GM19468 (cell line): ENCODE data around the gene WDR20.
"Not testable (repeated sequence)": the region's sequence is repeated elsewhere in the genome, so short reads cannot be mapped to it uniquely, and the experiment has no call there.

Experiments
- ATAC-seq: cut with Tn5 transposase; IDR thresholded peaks from one replicate; pipeline ENCODE4 v1.9.1; 2021; ENCODE audit warnings: mild to moderate bottlenecking, moderate library complexity, moderate number of reproducible peaks; ENCODE audit not compliant: unreplicated experiment; ENCODE audit errors: extremely low read depth

WDR20 gene

GRCh38 chr14:102164965-102165364 lies 25.3 kb downstream of the WDR20 start:
- ATAC-seq: no peak

- ATAC-seq: no peak
These were observed 30.4 kb downstream of the WDR20 start for GRCh38 chr14:102170061-102170460.

- ATAC-seq: no peak
These were observed 31.7 kb downstream of the WDR20 start for GRCh38 chr14:102171173-102172020.

- not testable (repeated sequence) for ATAC-seq
These were observed 32.2 kb downstream of the WDR20 start for GRCh38 chr14:102172021-102172272.

GRCh38 chr14:102172721-102173120 lies 33.0 kb downstream of the WDR20 start:
- not testable (repeated sequence) for ATAC-seq

- ATAC-seq: no peak
These were observed 37.5 kb downstream of the WDR20 start for GRCh38 chr14:102177161-102177560.

GRCh38 chr14:102178806-102179205 lies 39.1 kb downstream of the WDR20 start:
- ATAC-seq: no peak

- ATAC-seq: no peak
These were observed 40.7 kb downstream of the WDR20 start for GRCh38 chr14:102180248-102180998.

GRCh38 chr14:102181187-102181586 lies 41.5 kb downstream of the WDR20 start:
- ATAC-seq: no peak

GRCh38 chr14:102182190-102182589 lies 42.5 kb downstream of the WDR20 start:
- no peak for ATAC-seq

- no peak for ATAC-seq
These were observed 43.4 kb downstream of the WDR20 start for GRCh38 chr14:102182936-102183619.

- ATAC-seq: no peak
These were observed 44.2 kb downstream of the WDR20 start for GRCh38 chr14:102183886-102184285.

- ATAC-seq: no peak
These were observed 44.8 kb downstream of the WDR20 start for GRCh38 chr14:102184316-102185035.

- no peak for ATAC-seq
These were observed 45.7 kb downstream of the WDR20 start for GRCh38 chr14:102185360-102185759.

- no peak for ATAC-seq
These were observed 47.3 kb downstream of the WDR20 start for GRCh38 chr14:102187044-102187443.

GRCh38 chr14:102187568-102188001 lies 47.9 kb downstream of the WDR20 start:
- ATAC-seq: no peak

- no peak for ATAC-seq
These were observed 48.5 kb downstream of the WDR20 start for GRCh38 chr14:102188187-102188586.

GRCh38 chr14:102189874-102190273 lies 50.2 kb downstream of the WDR20 start:
- ATAC-seq: no peak

GRCh38 chr14:102192840-102193502 lies 53.3 kb downstream of the WDR20 start:
- no peak for ATAC-seq

GRCh38 chr14:102194856-102195255 lies 55.2 kb downstream of the WDR20 start:
- no peak for ATAC-seq
